Measurements from ENCODE around the gene NSG1. TPM values are rescaled to one million over a fixed set of nuclear protein-coding genes. Genes with fewer than 3 reads are reported as not detected.

The NSG1 gene
- total and polyA plus RNA-seq, 2 of the 4 experiments (the other 2 are of a cell fraction), result 0.72 to 1.6 TPM

GRCh38 chr4:4427121-4427870 lies 40.4 kb downstream of the NSG1 start:
- no peak overlapping the region for H3K4me3 ChIP-seq (ENCODE audit: insufficient read depth, low read depth, low read length)
- H2AFZ ChIP-seq (replicated peaks; ENCODE audit: low read length, poor library complexity), result no peak overlapping the region
- H3K4me1 ChIP-seq (ENCODE audit: control insufficient read depth, insufficient read depth, low read length), result peaks cover 4% of the 10 kb centered on the region; the same call in 1 of the 2 replicates
- no peak overlapping the region for H4K91ac ChIP-seq (ENCODE audit: insufficient read depth, low read depth, low read length)
- H3K18ac ChIP-seq (ENCODE audit: low read depth, low read length), result no peak overlapping the region
- no peak overlapping the region for H2BK120ac ChIP-seq (ENCODE audit: low read depth, low read length)
- peaks cover 4% of the 10 kb centered on the region in 2 experiments; a peak in 1 of 4 replicates for H3K79me1 ChIP-seq (ENCODE audit: low read depth in 1 of 2, low read length in 2 of 2)
- no peak overlapping the region for H4K8ac ChIP-seq (ENCODE audit: low read depth in 2 of 2, low read length in 2 of 2)
- H2AK9ac ChIP-seq (replicated peaks; ENCODE audit: low read depth, low read length, poor library complexity), result no peak overlapping the region
- H3K36me3 ChIP-seq (ENCODE audit: control insufficient read depth, insufficient read depth, low read length), result peaks cover 17% of the 10 kb centered on the region
- no TSS peak for BruUV-seq (replicated peaks)
- no peak overlapping the region for H3K56ac ChIP-seq (ENCODE audit: extremely low read depth, insufficient read depth, low read length)
- DNase-seq, result no peak
- no peak overlapping the region for H3K4me2 ChIP-seq (ENCODE audit: low read depth, low read length)
- H3K9ac ChIP-seq (ENCODE audit: low read depth, low read length), result no peak overlapping the region
- CTCF ChIA-PET, result interaction anchor here (0.6 to 1.4 kb wide), 2 partner anchors 21 to 32 kb away, joined by 3 read pairs; no protein-coding TSS in a partner anchor
- POLR2A ChIA-PET (ENCODE audit: unreplicated experiment), result interaction anchor here (0.5 kb wide), 1 partner anchor 85 kb away, joined by 3 read pairs; no protein-coding TSS in a partner anchor
- no peak for ATAC-seq (ENCODE audit: low read depth)
- dilution Hi-C loops (cut with HindIII; ENCODE audit: low sequenced_read_pairs, unreplicated experiment), result no loop called here
- H3K4ac ChIP-seq (ENCODE audit: low read depth, low read length), result no peak overlapping the region
- H3K9me3 ChIP-seq (ENCODE audit: control insufficient read depth, insufficient read depth, low read length), result no peaks in the 10 kb centered on the region
- H2AK5ac ChIP-seq (ENCODE audit: low read depth, low read length), result no peak overlapping the region
- H4K5ac ChIP-seq (ENCODE audit: low read depth, low read length), result no peak overlapping the region
- no peak overlapping the region for H2BK15ac ChIP-seq (ENCODE audit: low read depth, low read length)
- no peak overlapping the region for H3K14ac ChIP-seq (replicated peaks; ENCODE audit: low read depth, low read length)
- H3K27me3 ChIP-seq (ENCODE audit: control insufficient read depth, insufficient read depth, low read length), result no peaks in the 10 kb centered on the region
- intact Hi-C loops (cut with micrococcal nuclease), result no loop called here
- peaks cover 12% of the 10 kb centered on the region; the same call in 1 of the 2 replicates for H3K9me1 ChIP-seq (ENCODE audit: insufficient read depth, low read length)
- H3K27ac ChIP-seq (ENCODE audit: insufficient read depth, low read length), result no peak overlapping the region
- H2BK20ac ChIP-seq (ENCODE audit: low read depth, low read length), result no peak overlapping the region
- TF ChIP-seq POLR2A (IDR thresholded peaks at IDR 0.05; ENCODE audit: low read depth, low read length), result no peak
- 48% methylated on average over 2 of the region's 12 CpGs; no CpG with 5 or more reads in 1 of the 2 experiments for WGBS, 2 experiments (ENCODE audit: extremely low coverage in 2 of 2, insufficient read length in 1 of 2)
- peaks cover 3% of the 10 kb centered on the region; the same call in 1 of the 2 replicates for H4K20me1 ChIP-seq (ENCODE audit: insufficient read depth, low read length)
- no peak overlapping the region for H2BK5ac ChIP-seq (ENCODE audit: low read depth, low read length, poor library complexity, severe bottlenecking)
- no peak overlapping the region for H3K23ac ChIP-seq (ENCODE audit: low read depth, low read length)
- in situ Hi-C loops (cut with MboI; ENCODE audit: low sequenced_read_pairs), result no loop called here
